Spleen (tissue), 7 donors: ENCODE measurements around the gene SSTR3.
A peak's percentile ranks its signal among the peaks of the same experiment; 100 is the strongest.

ENCODE experiments used
- CTCF ChIP-seq, 11 experiments: fragments of 200-600 bp in 7 of 11; fragments of 450-650 bp in 4 of 11; sonication (generic) in 4 of 11; IDR thresholded peaks in 8 of 11; conservative IDR thresholded peaks in 3 of 11; 1 replicate in 7 of 11; 2 replicates in 4 of 11; pipeline versions ENCODE4 v1.4.0 to v1.8.0; 2016 to 2021; ENCODE audit warnings: antibody characterized with exemption in 11 of 11, inconsistent platforms in 4 of 11, mild to moderate bottlenecking in 1 of 11
- POLR2A ChIP-seq, 3 donors: fragments of 450-650 bp; IDR thresholded peaks; one replicate each; pipeline ENCODE4 v1.5.1; 2017; ENCODE audit warnings: antibody characterized with exemption in 3 of 3, mild to moderate bottlenecking in 1 of 3
- POLR2AphosphoS5 ChIP-seq, 3 donors: sonication (generic); formaldehyde crosslinking; IDR thresholded peaks; one replicate each; pipeline ENCODE4 v1.5.1; 2017; ENCODE audit warnings: antibody characterized with exemption in 3 of 3
- donor health status: DM: no; HTN: no; CAD: no; lungs with moderate emphysema.
- donor health status: DM: no; HTN: no; CAD: no.
- donor health status: DM: no; HTN: no; CAD: no.

GRCh38 chr22:37222440-37222971, 10.2 kb upstream of the SSTR3 start:
- TF ChIP-seq POLR2AphosphoS5 (IDR thresholded peaks at IDR 0.05) (peak; percentile 26 to 67 (median 63)), CTCF (IDR thresholded peaks at IDR 0.05 in 8 of 11, conservative IDR thresholded peaks at IDR 0.05 in 3 of 11) (peak in 1 of 11 experiments; percentile 15), POLR2A (IDR thresholded peaks at IDR 0.05) (no peak)
